SK-N-SH treated with all-trans-retinoic acid at 6 μM for 48 hours (cell line): Measurements from ENCODE around the gene WAC.

ENCODE experiments used
- ARNTL ChIP-seq: fragments of 450-650 bp; formaldehyde crosslinking; IDR thresholded peaks from 2 replicates; pipeline ENCODE4 v1.5.0; 2020; ENCODE audit warnings: low read depth, mild to moderate bottlenecking, moderate library complexity, borderline replicate concordance
- CREB5 ChIP-seq: fragments of 250-450 bp; sonication (Bioruptor Pico); IDR thresholded peaks from 2 replicates; pipeline ENCODE4 v1.5.1; 2020; ENCODE audit warnings: low read depth, mild to moderate bottlenecking, moderate library complexity
- CSDC2 ChIP-seq: fragments of 250-450 bp; sonication (Bioruptor Pico); IDR thresholded peaks from 2 replicates; pipeline ENCODE4 v1.5.0; 2020; ENCODE audit warnings: mild to moderate bottlenecking, moderate library complexity
- GLIS3 ChIP-seq: fragments of 250-450 bp; sonication (Bioruptor Pico); IDR thresholded peaks from 2 replicates; pipeline ENCODE4 v1.5.0; 2020; ENCODE audit warnings: mild to moderate bottlenecking, moderate library complexity
- ISL1 ChIP-seq: fragments of 250-450 bp; sonication (Bioruptor Pico); IDR thresholded peaks from 2 replicates; pipeline ENCODE4 v2.1.2; 2022; ENCODE audit warnings: mild to moderate bottlenecking, moderate library complexity
- PATZ1 ChIP-seq: fragments of 250-450 bp; sonication (Bioruptor Pico); IDR thresholded peaks from 2 replicates; pipeline ENCODE4 v1.8.0; 2020; ENCODE audit warnings: mild to moderate bottlenecking, moderate library complexity, borderline replicate concordance
- POU6F1 ChIP-seq: fragments of 250-450 bp; sonication (Bioruptor Pico); IDR thresholded peaks from 2 replicates; pipeline ENCODE4 v1.8.0; 2021; ENCODE audit warnings: low read depth, mild to moderate bottlenecking, moderate library complexity, borderline replicate concordance
- PPARA ChIP-seq: fragments of 250-450 bp; sonication (Bioruptor Pico); IDR thresholded peaks from 2 replicates; pipeline ENCODE4 v1.5.0; 2020; ENCODE audit warnings: mild to moderate bottlenecking, borderline replicate concordance
- RARB ChIP-seq: fragments of 250-450 bp; sonication (Bioruptor Pico); IDR thresholded peaks from 2 replicates; pipeline ENCODE4 v1.8.0; 2021; ENCODE audit warnings: mild to moderate bottlenecking, moderate library complexity
- TCF4 ChIP-seq: fragments of 250-450 bp; sonication (Bioruptor Pico); IDR thresholded peaks from 2 replicates; pipeline ENCODE4 v1.8.0; 2021; ENCODE audit warnings: mild to moderate bottlenecking, moderate library complexity, borderline replicate concordance
- ZC3H10 ChIP-seq: fragments of 250-450 bp; sonication (Bioruptor Pico); IDR thresholded peaks from 2 replicates; pipeline ENCODE4 v1.5.1; 2021; ENCODE audit warnings: mild to moderate bottlenecking, moderate library complexity
- ZNF565 ChIP-seq: fragments of 450-650 bp; formaldehyde crosslinking; conservative IDR thresholded peaks from 2 replicates; pipeline ENCODE4 v1.5.0; 2020; ENCODE audit warnings: low read depth, mild to moderate bottlenecking, moderate library complexity
- ZNF70 ChIP-seq: fragments of 450-650 bp; formaldehyde crosslinking; IDR thresholded peaks from 2 replicates; pipeline ENCODE4 v1.5.0; 2020; ENCODE audit warnings: mild to moderate bottlenecking, moderate library complexity
- ZNF8 ChIP-seq: fragments of 450-650 bp; formaldehyde crosslinking; IDR thresholded peaks from 2 replicates; pipeline ENCODE4 v1.5.0; 2020; ENCODE audit warnings: mild to moderate bottlenecking, moderate library complexity

- TF ChIP-seq POU6F1 (CRISPR knock-in tag) (no peak), ZNF70 (no peak), CSDC2 (no peak), PATZ1 (CRISPR knock-in tag) (no peak), TCF4 (no peak), ZNF8 (CRISPR knock-in tag) (no peak), CREB5 (no peak), PPARA (CRISPR knock-in tag) (no peak), ZNF565 (CRISPR knock-in tag) (no peak), GLIS3 (CRISPR knock-in tag) (no peak), ARNTL (CRISPR knock-in tag) (no peak), RARB (no peak), ISL1 (CRISPR knock-in tag) (no peak), ZC3H10 (CRISPR knock-in tag) (no peak)
Measured at GRCh38 chr10:28492116-28492920, 40.6 kb upstream of the WAC start.
